Naive thymus-derived CD4-positive, alpha-beta T cell (primary cell): Measurements from ENCODE around the gene NCKAP1. TPM values are rescaled to one million over a fixed set of nuclear protein-coding genes. Genes with fewer than 3 reads are reported as not detected.

Experiments used
- ATAC-seq: fragments of 150-1000 bp; cut with Tn5 transposase; 2 replicates; pipeline ENCODE4 v1.10.0; 2021; ENCODE audit warnings: mild to moderate bottlenecking, moderate library complexity
- CTCF ChIA-PET: fragments of 350-600 bp; sonication (Branson Sonifier 250); formaldehyde crosslinking; loops from one replicate; lab custom pipeline; 2021; ENCODE audit warnings: antibody characterized with exemption; lab: Charles Lee
- POLR2A ChIA-PET: fragments of 350-600 bp; sonication (Branson Sonifier 250); formaldehyde crosslinking; loops from one replicate; lab custom pipeline; 2021; ENCODE audit warnings: antibody characterized with exemption, inconsistent platforms; lab: Charles Lee
- DNase-seq, 9 donors: peaks; one replicate each; pipeline versions ENCODE4 v3.0.0 to v3.0.0-alpha.2; 2020 to 2022; ENCODE audit warnings: mixed read lengths in 1 of 9
- H3K27ac ChIP-seq: one replicate; pipeline ENCODE4 v1.7.0; 2013; ENCODE audit warnings: mild to moderate bottlenecking, low read depth, low read length, moderate library complexity
- H3K27me3 ChIP-seq, 2 donors: one replicate each; pipeline ENCODE4 v1.7.0; 2013; ENCODE audit warnings: low read length in 2 of 2, mild to moderate bottlenecking in 2 of 2, moderate library complexity in 2 of 2; ENCODE audit not compliant: control insufficient read depth in 2 of 2, insufficient read depth in 2 of 2
- H3K36me3 ChIP-seq, 3 experiments: 1 replicate in 2 of 3; 2 replicates in 1 of 3; pipeline ENCODE4 v1.7.0; 2013; ENCODE audit warnings: low read length in 3 of 3, mild to moderate bottlenecking in 3 of 3, moderate library complexity in 1 of 3; ENCODE audit not compliant: insufficient read depth in 3 of 3, control insufficient read depth in 2 of 3
- H3K4me1 ChIP-seq, 2 donors: one replicate each; pipeline ENCODE4 v1.7.0; 2013; ENCODE audit warnings: low read length in 2 of 2, mild to moderate bottlenecking in 2 of 2, moderate library complexity in 1 of 2; ENCODE audit not compliant: control insufficient read depth in 2 of 2, insufficient read depth in 2 of 2
- H3K4me3 ChIP-seq: 2 replicates; pipeline ENCODE4 v1.7.0; 2013; ENCODE audit warnings: mild to moderate bottlenecking, low read length
- H3K9me3 ChIP-seq, 3 experiments: 1 replicate in 2 of 3; 2 replicates in 1 of 3; pipeline ENCODE4 v1.7.0; 2013; ENCODE audit warnings: low read length in 3 of 3; ENCODE audit not compliant: control insufficient read depth in 2 of 3
- H3K27ac Mint-ChIP-seq, 9 donors: one replicate each; pipeline ENCODE4 v1.8.0; 2020 to 2022; ENCODE audit warnings: mixed read lengths in 9 of 9, mild to moderate bottlenecking in 8 of 9, moderate library complexity in 5 of 9, inconsistent platforms in 2 of 9
- H3K27me3 Mint-ChIP-seq, 5 donors: one replicate each; pipeline ENCODE4 v1.8.0; 2021 to 2022; ENCODE audit warnings: mixed read lengths in 5 of 5, mild to moderate bottlenecking in 1 of 5
- H3K36me3 Mint-ChIP-seq, 5 donors: one replicate each; pipeline ENCODE4 v1.8.0; 2020 to 2022; ENCODE audit warnings: mixed read lengths in 5 of 5, mild to moderate bottlenecking in 3 of 5, inconsistent platforms in 1 of 5
- H3K4me1 Mint-ChIP-seq, 7 donors: one replicate each; pipeline ENCODE4 v1.8.0; 2020 to 2022; ENCODE audit warnings: mixed read lengths in 7 of 7, mild to moderate bottlenecking in 3 of 7, inconsistent platforms in 1 of 7
- H3K4me3 Mint-ChIP-seq, 10 donors: one replicate each; pipeline ENCODE4 v1.8.0; 2020 to 2022; ENCODE audit warnings: mild to moderate bottlenecking in 10 of 10, mixed read lengths in 10 of 10, moderate library complexity in 6 of 10, inconsistent platforms in 2 of 10
- H3K9me3 Mint-ChIP-seq, 11 donors: one replicate each; pipeline ENCODE4 v1.8.0; 2020 to 2022; ENCODE audit warnings: mixed read lengths in 11 of 11, mild to moderate bottlenecking in 4 of 11, inconsistent platforms in 1 of 11, moderate library complexity in 1 of 11
- intact Hi-C, 2 donors: fragments of 100-400 bp; cut with micrococcal nuclease; formaldehyde crosslinking; loops; one replicate each; pipeline ENCODE4 v1.15.1; 2023
- polyA plus RNA-seq, 2 donors: library from polyadenylated mRNA; unstranded; fragments of 300-500 nt; fragmentation: Illumina TruSeq; gene quantifications; one replicate each; pipeline ENCODE4 v1.2.3, GENCODE V29; 2021
- total RNA-seq, 6 experiments: library from RNA in 5 of 6; stranded (reverse) in 5 of 6; gene quantifications; 1 replicate in 5 of 6; 2 replicates in 1 of 6; pipeline ENCODE4 v1.2.3 and lab custom pipeline; 2021 to 2026

NCKAP1 gene
- total and polyA plus RNA-seq, 7 experiments from 2014 or later, result 0.31 to 4.1 (median 2.6) TPM

- Mint-ChIP-seq H3K9me3 (no peaks in the 10 kb centered on the region), H3K4me3 (no peak overlapping the region), H3K27me3 (no peaks in the 10 kb centered on the region), H3K4me1 (peaks cover 0 to 3% (median 0%) of the 10 kb centered on the region in 7 donors), H3K36me3 (peaks cover 0 to 12% (median 3%) of the 10 kb centered on the region in 5 donors), H3K27ac (no peak overlapping the region)
- no peak for DNase-seq
- no peak overlapping the region for H3K4me3 ChIP-seq
- no peak overlapping the region for H3K27ac ChIP-seq
- no peaks in the 10 kb centered on the region for H3K36me3 ChIP-seq
- intact Hi-C loops, result no loop called here
- H3K27me3 ChIP-seq, result no peaks in the 10 kb centered on the region
- ChIA-PET CTCF (no interaction called here), POLR2A (no interaction called here)
- ATAC-seq, result no peak
- no peaks in the 10 kb centered on the region for H3K4me1 ChIP-seq
- no peaks in the 10 kb centered on the region for H3K9me3 ChIP-seq
Observed at GRCh38 chr2:182977463-182977862, 60.8 kb downstream of the NCKAP1 start.

GRCh38 chr2:182973441-182974352 is 64.6 kb downstream of the NCKAP1 start:
- ATAC-seq (no peak), DNase-seq (no peak)
- Mint-ChIP-seq H3K27ac (no peak overlapping the region), H3K27me3 (no peaks in the 10 kb centered on the region), H3K4me3 (no peak overlapping the region), H3K9me3 (peaks cover 0 to 8% (median 0%) of the 10 kb centered on the region in 11 donors), H3K4me1 (peaks cover 0 to 8% (median 0%) of the 10 kb centered on the region in 7 donors), H3K36me3 (peaks cover 4 to 20% (median 15%) of the 10 kb centered on the region in 5 donors)
- CTCF ChIA-PET, result no interaction called here
- Histone ChIP-seq H3K4me1 (no peaks in the 10 kb centered on the region), H3K9me3 (no peaks in the 10 kb centered on the region), H3K27me3 (no peaks in the 10 kb centered on the region), H3K27ac (no peak overlapping the region), H3K36me3 (no peaks in the 10 kb centered on the region), H3K4me3 (no peak overlapping the region)
- POLR2A ChIA-PET, result no interaction called here
- intact Hi-C loops, result no loop called here

- ATAC-seq (no peak), DNase-seq (no peak)
- Histone ChIP-seq H3K27ac (no peak overlapping the region), H3K4me1 (no peaks in the 10 kb centered on the region), H3K9me3 (no peaks in the 10 kb centered on the region), H3K27me3 (no peaks in the 10 kb centered on the region), H3K36me3 (no peaks in the 10 kb centered on the region), H3K4me3 (no peak overlapping the region)
- Mint-ChIP-seq H3K27me3 (no peaks in the 10 kb centered on the region), H3K4me1 (peaks cover 0 to 7% (median 0%) of the 10 kb centered on the region in 7 donors), H3K27ac (no peak overlapping the region), H3K36me3 (peaks cover 4 to 27% (median 23%) of the 10 kb centered on the region in 5 donors), H3K9me3 (peaks cover 0 to 8% (median 0%) of the 10 kb centered on the region in 11 donors), H3K4me3 (no peak overlapping the region)
- intact Hi-C loops, result no loop called here
- ChIA-PET POLR2A (no interaction called here), CTCF (no interaction called here)
Observed at GRCh38 chr2:182972548-182972942, 65.7 kb downstream of the NCKAP1 start.

GRCh38 chr2:182971820-182972547 is 66.3 kb downstream of the NCKAP1 start:
- Mint-ChIP-seq H3K27ac (no peak overlapping the region), H3K9me3 (peaks cover 0 to 8% (median 0%) of the 10 kb centered on the region in 11 donors), H3K4me3 (no peak overlapping the region), H3K4me1 (peaks cover 0 to 5% (median 0%) of the 10 kb centered on the region in 7 donors), H3K27me3 (no peaks in the 10 kb centered on the region), H3K36me3 (peaks cover 4 to 33% (median 24%) of the 10 kb centered on the region in 5 donors)
- POLR2A ChIA-PET, result interaction anchor here (1.2 kb wide), 1 partner anchor 9 kb away, joined by 3 read pairs; no protein-coding TSS in a partner anchor
- Histone ChIP-seq H3K4me3 (no peak overlapping the region), H3K36me3 (no peaks in the 10 kb centered on the region), H3K9me3 (no peaks in the 10 kb centered on the region), H3K4me1 (no peaks in the 10 kb centered on the region), H3K27ac (no peak overlapping the region), H3K27me3 (no peaks in the 10 kb centered on the region)
- intact Hi-C loops, result no loop called here
- DNase-seq, result no peak
- no peak for ATAC-seq
- CTCF ChIA-PET, result interaction anchor here (0.7 kb wide), 1 partner anchor 1022 kb away, joined by 4 read pairs; no protein-coding TSS in a partner anchor

- DNase-seq (no peak), ATAC-seq (no peak)
- Histone ChIP-seq H3K9me3 (no peaks in the 10 kb centered on the region), H3K36me3 (no peaks in the 10 kb centered on the region), H3K27ac (no peak overlapping the region), H3K4me3 (no peak overlapping the region), H3K4me1 (no peaks in the 10 kb centered on the region), H3K27me3 (no peaks in the 10 kb centered on the region)
- intact Hi-C loops, result no loop called here
- Mint-ChIP-seq H3K9me3 (peaks cover 0 to 8% (median 0%) of the 10 kb centered on the region in 11 donors), H3K36me3 (peaks cover 4 to 44% (median 22%) of the 10 kb centered on the region in 5 donors), H3K4me1 (peaks cover 0 to 5% (median 0%) of the 10 kb centered on the region in 7 donors), H3K27ac (no peak overlapping the region), H3K4me3 (no peak overlapping the region), H3K27me3 (no peaks in the 10 kb centered on the region)
- CTCF ChIA-PET, result no interaction called here
- POLR2A ChIA-PET, result no interaction called here
Observed at GRCh38 chr2:182970486-182970885, 67.8 kb downstream of the NCKAP1 start.

- Mint-ChIP-seq H3K27me3 (no peaks in the 10 kb centered on the region), H3K4me1 (peaks cover 0 to 5% (median 0%) of the 10 kb centered on the region in 7 donors), H3K9me3 (peaks cover 0 to 8% (median 0%) of the 10 kb centered on the region in 11 donors), H3K36me3 (peaks cover 4 to 44% (median 22%) of the 10 kb centered on the region in 5 donors), H3K4me3 (no peak overlapping the region), H3K27ac (no peak overlapping the region)
- Histone ChIP-seq H3K9me3 (no peaks in the 10 kb centered on the region), H3K27ac (no peak overlapping the region), H3K4me3 (no peak overlapping the region), H3K36me3 (no peaks in the 10 kb centered on the region), H3K4me1 (no peaks in the 10 kb centered on the region), H3K27me3 (peaks cover 0 to under 1% of the 10 kb centered on the region in 2 donors)
- ChIA-PET CTCF (no interaction called here), POLR2A (no interaction called here)
- intact Hi-C loops, result no loop called here
- DNase-seq (no peak), ATAC-seq (no peak)
Observed at GRCh38 chr2:182968493-182968892, 69.8 kb downstream of the NCKAP1 start.
